HEK293T (cell line): ENCODE results near the gene RPS25.

Experiments
- ARNT ChIP-seq: fragments of 450-650 bp; IDR thresholded peaks from 2 replicates; pipeline ENCODE4 v1.6.1; 2017; ENCODE audit warnings: mild to moderate bottlenecking
- CTBP1 ChIP-seq: fragments of 450-650 bp; IDR thresholded peaks from 2 replicates; pipeline ENCODE4 v1.6.1; 2016; ENCODE audit warnings: borderline replicate concordance
- FOXK2 ChIP-seq: fragments of 450-650 bp; IDR thresholded peaks from 2 replicates; pipeline ENCODE4 v1.6.1; 2016; ENCODE audit warnings: mild to moderate bottlenecking
- FOXM1 ChIP-seq: fragments of 450-650 bp; IDR thresholded peaks from 2 replicates; pipeline ENCODE4 v1.6.1; 2017; ENCODE audit warnings: mild to moderate bottlenecking, borderline replicate concordance
- SP1 ChIP-seq: fragments of 450-650 bp; IDR thresholded peaks from 2 replicates; pipeline ENCODE4 v1.6.1; 2017
- SUZ12 ChIP-seq: fragments of 450-650 bp; IDR thresholded peaks from 2 replicates; pipeline ENCODE4 v1.6.1; 2016; ENCODE audit warnings: mild to moderate bottlenecking
- TF ChIP-seq, protein P1 (sequence below): fragments of 450-650 bp; IDR thresholded peaks from 2 replicates; pipeline ENCODE4 v1.6.1; 2016

- TF ChIP-seq SUZ12 (no peak), ARNT (no peak), FOXM1 (no peak), FOXK2 (no peak), SP1 (no peak), CTBP1 (no peak)
- TF ChIP-seq, protein P1, sequence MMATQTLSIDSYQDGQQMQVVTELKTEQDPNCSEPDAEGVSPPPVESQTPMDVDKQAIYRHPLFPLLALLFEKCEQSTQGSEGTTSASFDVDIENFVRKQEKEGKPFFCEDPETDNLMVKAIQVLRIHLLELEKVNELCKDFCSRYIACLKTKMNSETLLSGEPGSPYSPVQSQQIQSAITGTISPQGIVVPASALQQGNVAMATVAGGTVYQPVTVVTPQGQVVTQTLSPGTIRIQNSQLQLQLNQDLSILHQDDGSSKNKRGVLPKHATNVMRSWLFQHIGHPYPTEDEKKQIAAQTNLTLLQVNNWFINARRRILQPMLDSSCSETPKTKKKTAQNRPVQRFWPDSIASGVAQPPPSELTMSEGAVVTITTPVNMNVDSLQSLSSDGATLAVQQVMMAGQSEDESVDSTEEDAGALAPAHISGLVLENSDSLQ = no peak
Measured at GRCh38 chr11:119052163-119052814, 34.1 kb upstream of the RPS25 start.
